Kidney capillary endothelial cell (primary cell): ENCODE data around the gene FHL2.

Experiments used
- DNase-seq: peaks from one replicate; pipeline ENCODE4 v3.0.0-alpha.2; 2018; ENCODE audit warnings: low spot score

The FHL2 gene

DNA sequence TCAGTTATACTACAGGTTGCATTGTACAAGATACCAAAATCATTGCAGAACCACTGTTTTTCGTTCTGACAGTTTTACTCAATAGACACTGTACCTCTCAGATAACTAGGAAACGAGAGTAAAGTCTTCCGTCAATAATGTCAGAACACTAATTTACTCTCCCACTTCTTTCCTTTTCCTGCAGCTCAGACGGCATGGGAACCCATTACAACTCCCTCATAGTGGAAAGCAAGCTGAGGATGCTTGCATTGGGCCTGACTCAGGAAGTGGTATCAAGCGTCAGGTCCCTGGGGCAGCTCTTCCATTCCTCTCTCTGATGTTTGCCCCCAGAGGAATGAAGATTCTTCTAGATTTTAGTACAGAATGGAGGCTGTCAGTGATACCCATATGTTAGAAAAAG lies 23.9 kb upstream of the FHL2 start:
- DNase-seq: no peak

DNA sequence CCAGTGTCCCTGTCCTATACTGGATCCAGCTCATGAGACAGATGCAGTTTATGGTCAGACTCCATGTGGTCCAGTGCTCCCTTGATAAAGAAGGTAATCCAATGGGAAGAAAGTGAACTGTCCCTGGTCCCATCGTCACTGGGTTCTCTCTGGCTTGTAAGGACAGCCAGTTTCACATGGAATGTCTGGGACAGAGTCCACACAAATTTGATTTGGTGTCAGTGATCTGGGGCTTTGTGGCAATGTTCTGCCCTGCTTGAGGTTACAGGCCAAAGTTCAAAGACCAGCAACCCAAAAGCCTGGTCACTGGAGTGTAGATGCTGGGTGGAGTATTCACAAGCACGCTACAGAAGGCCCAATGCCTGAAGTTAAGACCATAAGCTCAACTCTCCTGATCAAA lies 22.2 kb upstream of the FHL2 start:
- no peak for DNase-seq

DNA sequence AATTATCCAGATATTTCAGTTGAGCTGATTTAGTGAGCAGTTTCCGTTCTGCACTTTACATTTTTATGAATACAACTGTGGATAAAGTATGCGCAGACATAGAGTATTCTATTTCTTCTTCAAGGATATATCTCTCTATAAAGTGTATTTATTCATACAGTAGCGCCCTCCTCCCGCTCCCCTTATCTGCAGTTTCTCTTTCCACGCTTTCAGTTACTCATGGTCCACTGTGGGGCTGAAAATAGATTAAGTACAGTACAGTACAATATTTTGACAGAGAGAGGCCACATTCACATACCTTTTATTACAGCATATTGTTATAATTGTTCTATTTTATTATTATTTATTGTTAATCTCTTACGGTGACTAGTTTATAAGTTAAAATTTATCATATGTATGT lies 19.7 kb upstream of the FHL2 start:
- no peak for DNase-seq

DNA sequence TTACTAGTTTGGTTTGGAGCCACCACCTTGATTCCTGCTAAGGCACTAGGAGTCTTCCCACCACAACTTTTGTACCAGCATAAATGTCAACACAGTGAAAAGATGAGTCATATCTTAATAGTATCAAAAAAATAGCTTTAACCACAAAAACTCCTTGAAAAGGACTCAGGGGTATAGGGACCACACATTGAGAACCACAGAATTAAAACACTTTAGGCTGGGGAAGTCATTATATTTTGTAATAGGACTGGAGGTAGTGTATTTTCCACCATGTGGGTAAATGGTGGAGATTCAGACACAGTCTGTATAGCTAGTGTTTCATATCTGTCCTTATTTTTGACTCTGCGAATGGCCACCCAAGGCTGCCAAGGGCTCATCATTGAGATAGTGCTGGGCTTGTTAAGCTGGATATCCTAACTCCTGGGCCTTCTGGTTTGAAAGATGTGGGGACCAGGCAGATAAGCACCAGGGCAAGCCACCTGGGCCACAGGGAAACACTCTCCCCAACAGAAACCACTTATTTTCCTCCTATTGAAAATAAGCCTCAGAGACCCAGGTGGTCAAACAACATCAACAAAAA lies 19.1 kb upstream of the FHL2 start:
- DNase-seq: no peak

DNA sequence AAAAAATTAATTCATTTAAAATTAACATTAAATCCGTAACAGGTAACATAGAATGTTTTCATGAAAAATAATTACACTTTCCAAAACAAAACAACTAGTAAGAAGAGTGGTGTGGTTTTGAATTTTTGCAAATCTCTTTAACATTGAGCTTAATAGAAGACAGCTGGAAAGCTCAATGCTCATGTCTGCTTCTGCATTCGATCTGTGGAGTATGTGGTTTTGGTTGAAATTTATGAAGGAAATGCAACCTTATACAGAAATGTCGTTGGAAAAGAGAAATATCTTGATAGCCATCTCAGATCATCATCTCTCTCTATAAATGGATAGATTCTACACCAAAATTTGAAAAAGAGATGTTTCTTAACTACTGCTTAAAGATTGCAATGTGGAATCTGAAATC lies 17.3 kb upstream of the FHL2 start:
- DNase-seq: no peak

DNA sequence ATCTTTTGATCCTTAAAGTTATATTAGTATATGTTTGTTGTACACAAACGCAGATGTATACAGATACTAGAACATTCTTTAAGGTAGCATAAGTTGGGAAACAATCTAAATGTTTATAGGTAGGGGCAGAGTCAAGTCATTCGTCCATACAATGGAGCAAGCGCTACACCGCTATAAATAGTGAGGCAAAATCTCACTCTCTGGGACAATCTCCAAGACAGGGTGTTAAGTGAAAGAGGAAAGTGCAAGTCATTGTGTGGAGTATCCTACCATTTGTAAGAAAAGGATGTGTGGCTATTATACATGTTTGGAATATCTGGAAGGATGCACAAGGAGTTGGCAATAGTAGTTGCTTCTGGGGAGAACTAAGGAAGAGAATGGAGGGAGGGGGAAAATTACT lies 16.2 kb upstream of the FHL2 start:
- DNase-seq: no peak

DNA sequence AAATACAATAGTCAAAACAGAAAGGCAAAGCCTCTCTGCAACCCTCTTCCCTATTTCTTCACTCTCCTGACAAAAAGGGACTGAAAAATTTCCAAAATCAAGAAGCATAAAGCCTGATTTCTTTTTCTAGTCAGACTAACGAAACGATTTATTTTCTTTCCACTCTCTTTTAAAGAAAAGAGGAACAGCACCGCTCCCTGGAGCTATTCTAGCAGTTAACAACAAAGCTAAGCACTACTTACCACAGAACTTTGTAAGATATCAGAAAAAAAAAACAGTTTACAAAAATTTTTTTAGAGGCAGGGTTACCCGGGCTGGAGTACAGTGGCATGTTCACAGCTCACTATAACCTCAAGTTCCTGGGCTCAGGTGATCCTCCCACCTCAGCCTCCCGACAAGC lies 14.4 kb upstream of the FHL2 start:
- DNase-seq: no peak

DNA sequence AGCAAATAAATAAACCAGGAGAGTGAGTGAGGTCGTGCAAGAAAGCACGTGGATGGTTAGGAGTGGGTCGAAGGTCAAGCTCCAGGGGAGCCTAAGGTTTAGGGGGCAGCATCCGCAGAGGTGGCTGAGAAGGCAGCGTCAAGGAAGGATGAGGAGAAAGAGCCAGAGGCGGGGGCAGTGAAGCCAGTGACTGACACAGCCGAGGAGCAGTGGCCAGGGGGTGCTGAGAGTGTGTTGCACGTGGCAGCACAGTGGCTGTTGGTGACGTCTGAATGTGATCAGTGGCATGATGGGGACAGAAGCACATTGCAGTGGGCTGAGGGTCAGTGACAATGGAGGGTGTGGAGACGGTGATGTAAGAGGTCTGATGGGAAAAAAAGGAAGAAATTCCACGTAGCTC lies 13.7 kb upstream of the FHL2 start:
- DNase-seq: no peak

DNA sequence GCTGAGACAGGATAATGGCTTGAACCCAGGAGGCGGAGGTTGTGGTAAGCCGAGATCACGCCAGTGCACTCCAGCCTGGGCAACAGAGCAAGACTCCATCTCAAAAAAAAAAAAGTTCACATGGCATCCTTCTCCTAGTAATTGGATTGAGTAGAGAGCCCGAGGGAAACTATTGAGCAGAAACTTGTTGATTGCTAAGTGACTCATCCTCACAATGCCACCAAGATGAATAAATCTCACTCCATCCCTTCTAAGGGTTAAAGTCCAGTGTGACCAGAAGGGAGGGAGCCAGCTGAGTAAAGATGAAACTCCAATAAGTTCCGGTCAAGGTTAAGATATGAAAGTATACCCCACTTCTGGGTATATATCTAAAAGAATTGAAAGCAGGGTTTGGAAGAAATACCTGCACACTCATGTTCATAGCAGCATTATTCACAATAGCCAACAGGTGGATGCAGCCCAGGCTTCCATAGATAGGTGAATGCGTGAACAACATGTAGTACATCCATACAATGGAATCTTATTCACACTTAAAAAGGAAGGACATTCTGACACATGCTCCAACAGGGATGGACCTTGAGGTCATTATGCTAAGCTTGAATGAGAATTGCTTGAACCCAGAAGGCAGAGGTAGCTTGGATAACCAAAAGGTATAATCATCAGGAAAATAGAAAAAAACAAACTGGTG lies 13.0 kb upstream of the FHL2 start:
- DNase-seq: no peak

DNA sequence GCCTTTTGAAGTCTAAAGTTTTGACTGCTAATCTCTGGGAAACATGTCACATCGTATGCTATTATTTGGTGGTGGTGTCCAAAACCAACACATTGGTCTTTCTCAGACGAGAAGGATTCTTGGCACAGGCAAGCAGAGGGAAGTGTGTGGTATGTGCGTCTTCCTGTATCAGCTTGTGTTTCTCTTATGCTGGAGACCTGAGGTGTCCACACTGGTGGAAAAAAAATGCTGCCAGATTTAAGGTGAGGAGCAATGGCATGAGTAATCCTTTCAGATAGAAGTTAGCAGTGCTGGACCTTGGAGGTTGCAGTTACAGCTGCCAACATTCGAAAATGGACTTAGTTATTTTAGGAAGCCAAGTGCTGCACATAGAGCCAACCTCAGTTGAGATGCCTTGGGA lies 11.7 kb upstream of the FHL2 start:
- no peak for DNase-seq

DNA sequence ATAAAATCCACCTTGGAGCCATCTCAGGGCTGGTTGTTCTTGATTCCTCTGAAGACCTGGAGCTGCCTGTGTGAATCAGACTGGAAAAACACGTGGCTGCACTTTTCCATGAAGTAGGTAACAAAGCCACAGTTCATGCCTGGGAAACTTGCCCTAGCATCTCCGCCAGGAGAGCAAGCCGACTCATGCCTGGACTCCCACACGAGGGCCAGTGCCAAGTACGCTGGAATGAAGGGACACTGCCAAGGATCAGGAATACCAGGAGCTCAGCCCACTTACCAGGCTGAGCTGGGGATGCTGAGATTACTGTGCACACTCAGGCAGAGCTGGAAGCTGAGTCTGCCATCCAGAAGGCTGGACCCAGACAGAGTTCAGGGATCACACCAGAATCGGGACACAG lies 10.9 kb upstream of the FHL2 start:
- no peak for DNase-seq

DNA sequence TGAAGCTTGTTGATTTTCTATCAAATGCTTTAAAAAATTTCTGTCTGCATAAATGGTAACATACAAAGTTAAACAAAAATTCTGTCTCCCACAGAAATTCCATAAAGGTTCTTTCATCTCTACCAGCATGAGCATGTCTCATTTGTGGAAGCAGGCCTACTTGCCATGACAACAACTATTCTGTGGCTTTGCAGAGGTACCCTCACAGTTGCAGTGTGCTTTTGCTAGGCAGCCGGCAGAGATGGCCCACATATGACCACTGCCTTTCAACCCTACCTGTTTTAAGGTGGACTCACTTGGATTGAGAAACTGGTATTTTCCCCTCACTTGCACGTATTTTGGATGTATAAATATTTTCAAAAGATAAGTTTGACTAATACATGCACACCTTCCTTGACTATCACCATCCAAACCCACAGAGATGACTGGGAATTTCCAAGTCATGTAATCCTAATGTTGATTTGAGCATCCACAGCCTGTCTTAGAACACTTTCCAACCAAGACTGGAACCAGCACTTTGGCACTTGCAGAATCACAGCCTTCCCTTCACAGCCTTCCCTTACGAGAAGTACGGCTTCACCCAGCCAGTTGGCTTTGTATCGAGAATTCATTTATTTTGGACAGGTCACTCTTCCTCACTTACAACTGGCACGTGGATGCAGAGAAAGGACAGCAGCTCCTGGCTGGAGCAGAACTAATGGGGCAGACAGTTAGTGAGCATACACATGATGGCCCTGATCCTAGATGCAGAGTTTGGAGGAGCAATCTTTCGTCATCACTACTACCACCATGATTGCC lies 9.3 kb upstream of the FHL2 start:
- DNase-seq: no peak

DNA sequence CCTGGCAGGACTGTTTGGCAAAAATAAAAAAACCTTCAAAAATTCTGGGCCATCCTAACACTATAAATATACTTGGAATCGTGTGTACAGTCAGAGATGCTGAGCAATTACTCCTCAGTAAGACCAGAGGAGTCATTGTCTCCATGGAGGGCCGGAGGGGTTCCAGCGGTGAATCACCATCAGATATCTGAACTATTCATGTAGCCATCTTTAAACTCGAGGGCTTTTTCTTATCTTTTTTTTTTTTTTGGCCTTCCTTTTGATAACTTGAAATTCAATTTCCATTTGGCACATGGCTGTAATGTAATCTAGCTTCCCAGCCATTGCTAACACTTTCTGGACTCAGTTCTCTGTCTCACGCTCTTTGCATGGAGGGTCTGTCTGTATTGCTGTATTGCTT lies 7.4 kb upstream of the FHL2 start:
- no peak for DNase-seq

DNA sequence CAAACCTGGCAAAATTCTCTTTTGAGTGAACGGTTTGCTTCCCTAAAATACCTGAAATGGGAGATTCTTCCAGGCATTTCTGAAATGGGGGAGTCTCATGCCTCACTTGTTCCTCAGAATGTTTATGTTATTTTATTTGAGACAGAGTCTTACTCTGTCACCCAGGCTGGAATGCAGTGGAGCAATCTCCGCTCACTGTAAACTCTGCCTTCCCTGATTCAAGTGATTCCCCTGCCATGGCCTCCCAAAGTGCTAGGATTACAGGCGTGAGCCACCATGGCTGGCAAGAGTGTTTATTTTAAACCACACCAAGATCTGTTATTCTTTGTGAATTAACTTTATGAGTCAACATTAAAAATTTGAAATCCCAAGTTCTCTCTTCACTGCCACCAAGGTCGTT lies 6.4 kb upstream of the FHL2 start:
- DNase-seq: no peak

DNA sequence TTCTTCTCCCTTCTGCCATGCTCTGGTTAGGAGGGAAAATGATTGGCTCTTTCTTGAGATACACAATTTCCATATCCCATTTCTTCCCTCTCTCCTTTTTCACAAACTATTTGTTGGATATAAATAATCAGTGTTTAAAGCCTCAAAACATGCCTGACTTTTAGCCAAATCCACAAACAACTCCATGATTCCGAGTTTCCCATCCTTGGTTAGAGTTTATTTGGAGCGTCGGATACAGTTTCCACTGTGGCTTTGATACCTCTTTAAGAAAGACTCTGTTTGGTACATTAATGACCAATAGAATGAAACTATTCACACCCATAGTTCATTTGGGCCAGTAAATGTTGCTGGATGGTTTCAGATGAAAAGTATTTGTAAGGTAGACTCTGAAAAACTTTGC lies 5.9 kb upstream of the FHL2 start:
- no peak for DNase-seq

DNA sequence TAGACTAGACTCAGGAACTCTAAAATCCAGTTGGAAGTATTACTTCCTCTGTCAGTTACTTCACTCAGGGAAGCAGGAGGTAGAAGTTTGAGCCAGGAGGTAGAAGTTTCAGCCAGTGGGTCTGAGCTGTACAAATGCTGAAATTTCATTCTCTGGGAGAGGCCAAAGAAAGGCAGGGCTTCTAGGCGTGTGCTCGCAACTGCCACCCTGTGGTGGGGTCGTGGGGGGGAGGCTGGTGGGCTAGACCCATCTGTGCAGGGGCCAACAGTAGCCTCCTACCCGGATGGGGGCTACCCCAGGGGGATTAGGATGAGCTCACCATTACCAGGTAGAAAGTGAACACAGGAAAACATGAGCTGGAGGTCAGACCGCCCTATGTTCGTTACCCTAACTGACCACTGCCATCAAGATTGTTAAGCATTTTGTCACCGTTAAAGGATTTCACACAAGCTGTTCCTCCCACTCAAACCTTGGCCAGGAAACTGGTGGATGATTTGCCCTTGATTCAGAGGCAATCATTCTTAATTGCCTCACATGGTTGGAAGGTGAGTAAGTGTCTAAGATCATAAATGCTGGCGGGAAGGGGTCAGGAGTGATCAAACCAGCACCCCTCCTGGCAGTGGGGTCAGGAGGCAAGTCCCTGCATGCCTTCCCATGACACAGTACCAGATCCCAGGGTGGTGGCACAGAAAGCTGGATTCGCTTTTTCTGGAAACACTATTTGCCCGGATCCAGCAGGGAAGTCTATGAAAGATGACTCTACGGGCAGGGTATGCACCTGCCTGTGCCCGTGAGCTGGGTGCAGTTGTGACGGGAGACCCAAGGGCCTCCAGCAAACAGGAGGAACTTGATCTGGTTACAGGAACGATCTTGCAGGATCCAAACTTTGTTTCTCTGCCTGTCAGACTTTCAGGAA lies 5.2 kb upstream of the FHL2 start:
- peak; percentile 80 for DNase-seq

DNA sequence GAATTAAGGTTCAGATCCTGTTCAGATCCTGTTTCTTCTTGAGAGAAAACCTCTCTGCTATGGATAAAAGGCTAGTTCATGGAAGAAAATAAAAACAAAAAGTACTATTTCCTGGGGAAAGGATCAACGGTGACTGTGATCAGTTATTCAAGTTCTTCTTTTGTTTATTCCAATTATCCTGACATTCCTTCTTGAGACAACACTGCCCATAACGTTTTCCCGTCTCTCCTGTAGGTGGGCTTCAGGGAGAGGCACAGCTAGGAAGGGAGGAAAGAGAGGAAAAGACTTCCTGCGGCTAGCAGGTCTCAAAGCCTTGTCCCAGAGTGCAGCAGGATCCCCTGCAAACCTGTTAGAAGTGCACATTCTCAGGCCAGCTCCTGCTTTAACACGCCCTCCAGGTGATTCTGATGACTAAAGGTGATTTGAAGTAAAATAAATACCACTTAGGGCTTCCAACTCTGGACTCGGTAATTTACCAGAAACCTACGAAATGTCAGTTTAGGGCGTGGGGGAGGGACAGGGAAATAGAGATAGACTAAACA lies 4.5 kb upstream of the FHL2 start:
- no peak for DNase-seq

DNA sequence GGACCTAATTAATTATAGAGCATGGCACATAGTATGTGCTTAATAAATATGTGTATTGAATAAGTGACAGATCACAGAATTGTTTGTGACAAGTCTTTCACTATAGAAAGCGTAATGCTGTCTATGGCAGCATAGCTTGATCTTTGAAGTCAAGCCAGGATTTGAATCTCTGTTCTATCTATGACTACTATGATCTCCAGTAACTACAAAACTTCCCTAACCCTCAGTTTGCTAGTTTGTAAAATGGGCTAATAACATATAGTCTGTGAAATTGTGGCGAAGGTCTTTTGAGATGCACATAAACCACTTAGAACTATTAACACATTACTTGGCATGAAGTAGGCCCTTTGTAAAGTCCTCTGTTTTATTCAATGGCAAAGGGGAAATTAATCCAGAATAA lies 4.0 kb upstream of the FHL2 start:
- DNase-seq: no peak

DNA sequence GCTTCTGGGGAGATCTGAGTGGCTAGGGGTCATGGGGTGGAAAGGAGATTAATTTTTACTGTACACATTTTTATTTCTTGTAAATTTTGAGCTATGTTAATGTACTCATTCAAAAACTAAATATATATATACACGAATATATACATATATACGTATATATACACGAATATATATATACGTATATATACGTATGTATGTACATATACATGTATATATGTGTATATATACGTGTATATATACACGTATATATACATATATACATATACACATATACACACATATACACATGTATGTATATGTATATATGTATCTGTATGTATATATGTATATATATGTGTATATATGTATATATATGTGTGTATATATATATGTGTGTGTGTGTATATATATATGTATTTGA lies 3.0 kb upstream of the FHL2 start:
- no peak for DNase-seq

DNA sequence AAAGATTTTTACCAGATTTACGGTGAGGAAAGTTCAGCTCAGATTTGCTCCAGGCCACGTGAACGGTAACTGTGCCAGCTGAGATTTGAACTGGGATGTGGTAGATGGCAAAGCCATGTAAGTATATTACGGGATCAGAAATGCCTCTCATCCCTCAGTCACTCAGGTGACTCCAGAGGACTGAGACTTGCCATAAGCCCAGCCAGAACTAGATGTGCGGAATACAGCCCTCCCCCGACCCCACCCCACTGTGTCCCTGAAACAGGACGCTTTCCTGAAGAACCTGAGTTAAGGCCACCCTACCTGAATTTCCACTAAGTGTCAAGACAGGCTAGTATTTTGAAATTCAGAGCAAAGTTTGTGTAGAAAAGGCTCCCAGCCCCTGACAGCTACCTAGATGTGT lies 1.3 kb upstream of the FHL2 start:
- no peak for DNase-seq

DNA sequence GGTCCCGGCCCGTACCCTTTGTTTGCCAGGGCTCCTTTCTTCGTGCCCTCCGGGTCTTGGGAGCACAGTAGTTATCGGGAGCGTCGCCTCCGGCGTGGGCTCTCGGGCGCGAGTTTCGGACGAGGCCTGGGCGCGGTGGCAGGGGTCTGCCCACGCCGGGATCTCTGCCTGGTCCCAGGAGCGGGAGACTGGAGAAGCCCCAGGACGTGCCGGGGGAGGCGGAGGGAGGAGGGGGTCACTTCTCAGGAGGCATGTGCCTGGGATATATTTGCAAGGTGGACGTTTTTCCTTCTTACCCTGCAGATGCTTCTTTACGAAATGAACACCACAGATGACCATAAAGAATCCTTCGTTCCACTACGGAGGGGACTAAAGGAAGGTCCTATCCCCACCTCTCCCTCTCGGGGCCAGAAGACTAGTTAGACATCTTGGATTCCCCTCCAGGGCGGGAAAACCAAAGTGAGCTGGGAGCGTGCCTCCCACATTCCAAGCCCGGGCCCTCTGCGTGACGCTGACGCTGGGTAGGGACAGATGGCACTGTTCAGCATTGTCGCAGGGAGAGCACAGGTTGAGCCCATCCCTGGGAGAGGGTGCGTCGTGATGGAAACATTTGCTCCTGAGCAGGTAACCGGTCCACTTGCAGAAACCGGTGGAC lies 483 bp upstream of the FHL2 start:
- DNase-seq: no peak

DNA sequence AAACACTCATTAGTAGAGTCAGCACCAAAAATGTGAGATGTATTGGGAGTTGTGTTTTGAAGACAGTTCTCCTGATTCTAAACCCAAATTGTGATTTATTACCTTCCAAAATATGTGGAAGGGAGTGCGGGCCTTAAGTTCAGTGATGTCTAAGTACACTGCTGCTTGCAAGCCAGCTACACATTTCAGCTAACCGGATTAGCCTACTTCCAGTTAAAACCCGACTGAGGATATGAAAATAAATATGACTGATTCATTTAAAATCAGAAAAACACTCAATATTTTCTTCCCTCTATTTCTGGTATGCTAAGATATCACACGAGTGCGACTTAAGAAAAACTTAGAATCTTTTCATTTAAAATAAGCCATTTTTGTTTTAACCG lies 907 bp downstream of the FHL2 start:
- DNase-seq: no peak
